Measurements from ENCODE around the gene PRSS1. TPM values are rescaled to one million over a fixed set of nuclear protein-coding genes. Genes with fewer than 3 reads are reported as not detected.
"Not testable (repeated sequence)": the region's sequence is repeated elsewhere in the genome, so short reads cannot be mapped to it uniquely, and the experiment has no call there.

The PRSS1 gene
- total and polyA plus RNA-seq, 2 donors (not counting 1 experiment from before 2014, with no cell fraction given): not detected

DNA sequence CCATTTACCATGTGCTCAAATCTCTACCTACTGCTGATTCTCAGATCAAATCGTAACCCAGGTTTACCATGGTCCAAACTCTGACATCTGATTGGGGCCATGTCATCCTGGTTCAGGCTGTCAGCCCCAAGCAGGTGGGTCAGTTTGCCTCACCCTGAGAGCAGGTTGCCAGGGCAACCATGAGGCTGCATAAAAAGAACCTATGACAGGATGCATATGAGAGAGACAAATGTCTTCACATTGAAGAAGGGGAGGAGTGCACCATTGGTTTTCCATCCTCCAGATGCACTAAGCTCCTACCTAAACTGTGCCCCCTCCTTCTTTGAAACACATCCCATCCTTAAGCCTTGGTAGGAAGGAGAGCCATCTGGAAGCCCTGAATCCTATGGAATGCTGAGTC is 10.2 kb downstream of the PRSS1 start:
- Histone ChIP-seq H3K27me3 (replicated peaks in 1 of 4; ENCODE audit: control extremely low read depth in 1 of 4, control insufficient read depth in 3 of 4, insufficient read depth in 4 of 4, low read length in 3 of 4) (no peaks in the 10 kb centered on the region), H2AFZ (ENCODE audit: insufficient read depth, low read depth, low read length, poor library complexity, severe bottlenecking) (no peak overlapping the region), H3K4me2 (replicated peaks; ENCODE audit: low read depth, low read length, poor library complexity, severe bottlenecking) (no peak overlapping the region), H3K79me2 (ENCODE audit: control insufficient read depth, insufficient read depth, low read length) (no peaks in the 10 kb centered on the region), H3K36me3 (replicated peaks in 1 of 2; ENCODE audit: control extremely low read depth in 1 of 2, control insufficient read depth in 1 of 2, extremely low read depth in 1 of 2, insufficient read depth in 2 of 2, low read length in 1 of 2) (no peaks in the 10 kb centered on the region), H3K9ac (ENCODE audit: low read length) (no peak overlapping the region), H3K4me1 (ENCODE audit: control insufficient read depth in 2 of 2, insufficient read depth in 2 of 2, low read length in 2 of 2) (no peaks in the 10 kb centered on the region), H3K4me3 (ENCODE audit: control extremely low read depth in 1 of 5, extremely low read depth in 1 of 5, insufficient read depth in 1 of 5, low read depth in 2 of 5, low read length in 4 of 5) (no peak overlapping the region), H3K27ac (ENCODE audit: low read length in 2 of 2) (no peak overlapping the region), H3K9me3 (ENCODE audit: control extremely low read depth in 1 of 3, control insufficient read depth in 2 of 3, insufficient read depth in 1 of 3, low read length in 2 of 3) (no peaks in the 10 kb centered on the region), H4K20me1 (ENCODE audit: control insufficient read depth, insufficient read depth, low read length, poor library complexity, severe bottlenecking) (no peaks in the 10 kb centered on the region)
- Mint-ChIP-seq H3K9me3 (ENCODE audit: insufficient read depth) (no peaks in the 10 kb centered on the region), H3K27ac (no peak overlapping the region), H3K4me1 (no peaks in the 10 kb centered on the region), H3K27me3 (peaks cover 8% of the 10 kb centered on the region), H3K4me3 (no peak overlapping the region)
- TF ChIP-seq CTCF (IDR thresholded peaks at IDR 0.05): no peak
- TF ChIP-seq EZH2 (IDR thresholded peaks at IDR 0.05; ENCODE audit: borderline replicate concordance, insufficient read depth, low read depth, low read length, poor library complexity, severe bottlenecking): no peak
- ChIA-PET POLR2A (no interaction called here), CTCF (interaction anchor here (1.1 kb wide), 1 partner anchor 120 kb away, joined by 3 read pairs; no protein-coding TSS in a partner anchor)
- no peak for ATAC-seq (ENCODE audit: low read depth)
- 94% methylated on average over 1 of the region's 1 CpG for WGBS (ENCODE audit: insufficient coverage)
- intact Hi-C loops (cut with micrococcal nuclease): no loop called here
- no peak for DNase-seq

DNA sequence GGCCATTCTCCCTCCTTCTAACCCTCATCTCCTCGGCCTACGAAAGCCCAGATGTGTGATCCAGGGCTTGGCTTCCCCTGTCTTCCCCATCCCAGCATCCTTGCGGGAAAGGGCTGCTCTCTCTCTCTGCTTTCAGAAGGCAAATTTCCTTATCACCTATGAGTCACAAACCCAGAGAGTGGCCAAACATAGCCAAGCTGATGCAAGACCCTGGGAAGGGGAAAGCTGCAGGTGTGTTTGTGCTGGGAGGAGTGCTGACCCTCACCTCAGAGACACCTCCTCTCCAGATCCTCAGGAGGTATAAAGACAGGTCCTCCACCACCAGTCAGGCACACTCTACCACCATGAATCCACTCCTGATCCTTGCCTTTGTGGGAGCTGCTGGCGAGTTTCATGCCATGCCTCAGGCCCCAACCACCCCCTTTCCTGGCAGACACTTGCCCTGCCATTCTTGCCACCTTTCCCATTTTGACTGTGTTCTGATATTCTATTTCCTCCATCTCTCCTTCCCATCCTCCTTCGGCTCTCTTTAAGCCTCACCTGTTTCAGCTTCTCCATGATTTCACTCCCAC is 10.9 kb downstream of the PRSS1 start:
- ChIA-PET CTCF (interaction anchor here (1.1 to 1.6 kb wide), 2 partner anchors 23 to 120 kb away, joined by 3 to 5 read pairs; no protein-coding TSS in a partner anchor), POLR2A (no interaction called here)
- Mint-ChIP-seq H3K9me3 (ENCODE audit: insufficient read depth) (no peaks in the 10 kb centered on the region), H3K4me3 (no peak overlapping the region), H3K4me1 (no peaks in the 10 kb centered on the region), H3K27me3 (peaks cover 8% of the 10 kb centered on the region), H3K27ac (no peak overlapping the region)
- Histone ChIP-seq H3K4me1 (ENCODE audit: control insufficient read depth in 2 of 2, insufficient read depth in 2 of 2, low read length in 2 of 2) (no peaks in the 10 kb centered on the region), H2AFZ (ENCODE audit: insufficient read depth, low read depth, low read length, poor library complexity, severe bottlenecking) (no peak overlapping the region), H3K4me2 (replicated peaks; ENCODE audit: low read depth, low read length, poor library complexity, severe bottlenecking) (no peak overlapping the region), H3K36me3 (replicated peaks in 1 of 2; ENCODE audit: control extremely low read depth in 1 of 2, control insufficient read depth in 1 of 2, extremely low read depth in 1 of 2, insufficient read depth in 2 of 2, low read length in 1 of 2) (no peaks in the 10 kb centered on the region), H3K9me3 (ENCODE audit: control extremely low read depth in 1 of 3, control insufficient read depth in 2 of 3, insufficient read depth in 1 of 3, low read length in 2 of 3) (no peaks in the 10 kb centered on the region), H4K20me1 (ENCODE audit: control insufficient read depth, insufficient read depth, low read length, poor library complexity, severe bottlenecking) (no peaks in the 10 kb centered on the region), H3K27ac (ENCODE audit: low read length in 2 of 2) (no peak overlapping the region), H3K27me3 (replicated peaks in 1 of 4; ENCODE audit: control extremely low read depth in 1 of 4, control insufficient read depth in 3 of 4, insufficient read depth in 4 of 4, low read length in 3 of 4) (no peaks in the 10 kb centered on the region), H3K9ac (ENCODE audit: low read length) (no peak overlapping the region), H3K79me2 (ENCODE audit: control insufficient read depth, insufficient read depth, low read length) (no peaks in the 10 kb centered on the region), H3K4me3 (ENCODE audit: control extremely low read depth in 1 of 5, extremely low read depth in 1 of 5, insufficient read depth in 1 of 5, low read depth in 2 of 5, low read length in 4 of 5) (no peak overlapping the region)
- DNase-seq: no peak
- intact Hi-C loops (cut with micrococcal nuclease): no loop called here
- TF ChIP-seq CTCF (IDR thresholded peaks at IDR 0.05) (no peak), EZH2 (IDR thresholded peaks at IDR 0.05; ENCODE audit: borderline replicate concordance, insufficient read depth, low read depth, low read length, poor library complexity, severe bottlenecking) (no peak)
- no peak for ATAC-seq (ENCODE audit: low read depth)
- 79% methylated on average over 4 of the region's 5 CpGs for WGBS (ENCODE audit: insufficient coverage)

GRCh38 chr7:142761606-142762005 is 12.3 kb downstream of the PRSS1 start:
- H3K27ac Mint-ChIP-seq; H3K4me3 ChIP-seq (ENCODE audit: control extremely low read depth in 1 of 5, extremely low read depth in 1 of 5, insufficient read depth in 1 of 5, low read depth in 2 of 5, low read length in 4 of 5); H3K79me2 ChIP-seq (ENCODE audit: control insufficient read depth, insufficient read depth, low read length); H4K20me1 ChIP-seq (ENCODE audit: control insufficient read depth, insufficient read depth, low read length, poor library complexity, severe bottlenecking); H3K27me3 ChIP-seq (replicated peaks in 1 of 4; ENCODE audit: control extremely low read depth in 1 of 4, control insufficient read depth in 3 of 4, insufficient read depth in 4 of 4, low read length in 3 of 4); DNase-seq; H3K4me1 ChIP-seq (ENCODE audit: control insufficient read depth in 2 of 2, insufficient read depth in 2 of 2, low read length in 2 of 2); intact Hi-C loops (cut with micrococcal nuclease); H3K9me3 ChIP-seq (ENCODE audit: control extremely low read depth in 1 of 3, control insufficient read depth in 2 of 3, insufficient read depth in 1 of 3, low read length in 2 of 3); ATAC-seq (ENCODE audit: low read depth); H3K4me2 ChIP-seq (replicated peaks; ENCODE audit: low read depth, low read length, poor library complexity, severe bottlenecking); H2AFZ ChIP-seq (ENCODE audit: insufficient read depth, low read depth, low read length, poor library complexity, severe bottlenecking); H3K36me3 ChIP-seq (replicated peaks in 1 of 2; ENCODE audit: control extremely low read depth in 1 of 2, control insufficient read depth in 1 of 2, extremely low read depth in 1 of 2, insufficient read depth in 2 of 2, low read length in 1 of 2); H3K9ac ChIP-seq (ENCODE audit: low read length); CTCF ChIA-PET; H3K9me3 Mint-ChIP-seq (ENCODE audit: insufficient read depth); H3K4me3 Mint-ChIP-seq; H3K27ac ChIP-seq (ENCODE audit: low read length in 2 of 2); H3K27me3 Mint-ChIP-seq; POLR2A ChIA-PET; H3K4me1 Mint-ChIP-seq: not testable (repeated sequence)
- no CpG with 5 or more reads among the region's 2 CpGs for whole genome bisulfite sequencing (ENCODE audit: insufficient coverage)

All from B cell (primary cell).